GM19351 (cell line): ENCODE data around the gene CACNA1H.
"Not testable (repeated sequence)": the region's sequence is repeated elsewhere in the genome, so short reads cannot be mapped to it uniquely, and the experiment has no call there.

Experiments used
- ATAC-seq: cut with Tn5 transposase; IDR thresholded peaks from one replicate; pipeline ENCODE4 v1.9.1; 2021; ENCODE audit warnings: mild to moderate bottlenecking, moderate library complexity; ENCODE audit not compliant: unreplicated experiment

The CACNA1H gene

GRCh38 chr16:1243363-1243762, 90.5 kb downstream of the CACNA1H start:
- not testable (repeated sequence) for ATAC-seq

DNA sequence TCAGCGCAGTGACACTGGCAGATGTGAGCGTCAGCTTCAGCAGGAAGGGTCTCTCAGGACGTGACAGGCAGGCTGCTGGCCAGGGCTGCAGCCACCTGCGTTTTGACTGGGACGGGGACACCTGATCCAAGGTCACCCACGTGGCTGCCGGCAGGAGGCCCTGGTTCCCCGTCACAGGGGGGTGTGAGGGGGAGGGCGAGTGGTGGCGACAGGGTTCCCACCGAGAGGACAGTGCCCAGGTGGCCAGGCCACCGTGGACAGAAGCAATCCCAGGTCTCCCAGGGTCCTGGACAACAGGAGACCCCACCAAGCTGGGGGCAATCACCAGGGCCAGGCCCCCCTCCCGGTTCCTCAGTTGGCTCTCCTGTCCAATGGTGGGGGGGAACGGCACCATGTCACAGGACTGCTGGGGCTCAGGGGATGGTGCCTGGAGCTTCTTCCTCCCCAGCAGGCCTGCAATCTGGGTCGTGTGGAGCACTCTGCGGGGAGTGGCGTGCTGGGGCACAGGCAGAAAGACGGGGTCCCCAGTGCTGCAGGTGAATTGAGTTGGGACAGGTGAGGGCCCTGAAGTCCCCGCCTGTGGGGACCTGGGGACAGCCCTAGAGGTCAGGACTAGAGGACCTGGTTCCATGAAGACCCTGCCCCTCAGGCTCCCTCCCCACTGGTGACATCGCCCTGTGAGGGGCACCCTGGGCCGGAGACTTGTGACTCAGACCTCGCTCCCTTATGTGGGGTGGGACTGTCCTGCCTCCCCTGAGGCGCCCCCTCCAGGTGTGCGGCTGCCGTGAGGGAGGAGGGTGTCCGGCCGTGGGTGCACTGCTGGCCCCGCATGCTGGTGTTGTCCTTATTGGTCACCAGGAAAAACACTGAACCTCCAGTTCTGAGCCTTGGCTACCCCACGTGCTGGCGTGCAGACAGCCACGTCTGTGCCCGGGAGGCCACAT, 91.3 kb downstream of the CACNA1H start:
- not testable (repeated sequence) for ATAC-seq

GRCh38 chr16:1244881-1245280, 92.0 kb downstream of the CACNA1H start:
- ATAC-seq = no peak

- ATAC-seq = no peak
Measured at GRCh38 chr16:1245452-1246020, 92.6 kb downstream of the CACNA1H start.

DNA sequence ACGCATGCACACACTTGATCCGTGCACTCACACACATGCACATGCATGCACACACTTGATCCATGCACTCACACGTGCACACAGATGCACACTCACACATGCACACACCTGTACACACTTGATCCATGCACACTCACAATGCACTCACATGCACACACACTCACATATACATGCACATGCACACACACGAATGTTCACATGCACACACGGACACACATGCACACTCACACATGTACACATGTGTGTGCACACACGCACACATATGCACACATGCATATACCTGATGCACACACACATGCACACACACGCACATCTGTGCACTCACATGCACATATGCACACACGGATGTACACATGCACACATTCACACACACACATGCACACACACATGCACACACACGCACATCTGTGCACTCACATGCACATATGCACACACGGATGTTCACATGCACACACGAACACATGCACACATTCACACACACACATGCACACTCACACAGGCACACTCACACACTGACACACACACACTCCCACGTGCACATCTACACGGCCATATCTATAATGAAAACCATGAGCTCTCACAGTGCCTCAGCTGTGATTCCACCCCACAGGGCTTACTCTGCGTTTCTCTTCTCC, 95.1 kb downstream of the CACNA1H start:
- ATAC-seq = not testable (repeated sequence)

DNA sequence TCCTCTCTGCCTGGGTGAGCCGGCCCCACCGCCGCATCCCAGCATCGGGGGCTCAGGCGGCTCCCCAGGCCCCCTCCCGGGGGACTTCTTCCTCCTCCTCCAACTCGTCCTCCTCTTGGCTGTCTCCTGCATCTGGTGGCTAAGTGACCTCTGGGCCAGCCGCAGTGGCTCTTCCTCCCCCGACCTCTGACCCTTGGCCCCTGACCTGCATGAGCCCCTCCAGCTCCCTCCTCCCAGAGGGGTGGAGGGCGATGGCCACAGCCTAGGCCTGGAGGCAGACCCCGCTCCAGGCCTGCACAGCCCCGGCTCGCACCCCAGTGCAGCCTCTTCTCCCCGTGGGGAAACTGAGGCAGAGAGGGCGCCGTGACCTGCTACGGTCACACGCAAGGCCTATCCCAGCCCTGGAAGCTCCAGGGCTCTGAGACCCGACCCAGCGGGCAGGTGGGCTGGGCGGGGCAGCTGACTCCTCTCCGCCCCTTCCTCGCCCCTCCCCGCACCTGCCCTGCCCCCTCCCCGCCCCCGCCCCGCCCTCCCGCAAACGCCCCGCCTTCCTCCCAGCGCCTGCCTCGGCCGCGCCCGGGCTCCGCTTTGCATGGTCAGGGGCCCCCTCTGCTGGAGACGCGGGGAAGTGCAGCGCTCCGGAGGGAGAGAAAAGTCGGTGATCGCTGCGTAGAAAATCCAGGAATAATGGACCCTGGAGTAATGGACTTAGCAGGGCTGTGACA, 96.3 kb downstream of the CACNA1H start:
- ATAC-seq = not testable (repeated sequence)

- ATAC-seq = not testable (repeated sequence)
Measured at GRCh38 chr16:1253701-1254364, 100.9 kb downstream of the CACNA1H start.

GRCh38 chr16:1254821-1255220, 101.9 kb downstream of the CACNA1H start:
- ATAC-seq = not testable (repeated sequence)

GRCh38 chr16:1255276-1256122, 102.6 kb downstream of the CACNA1H start, which contains the start of gene TPSD1:
Gene TPSD1, plus strand, starts transcription at chr16:1256069. Its CDS starts 212 bp downstream, at chr16:1256281.
- ATAC-seq = not testable (repeated sequence)

- not testable (repeated sequence) for ATAC-seq
Measured at GRCh38 chr16:1256296-1256873, 103.5 kb downstream of the CACNA1H start.

- no peak for ATAC-seq
Measured at GRCh38 chr16:1256874-1257322, 104.0 kb downstream of the CACNA1H start.

DNA sequence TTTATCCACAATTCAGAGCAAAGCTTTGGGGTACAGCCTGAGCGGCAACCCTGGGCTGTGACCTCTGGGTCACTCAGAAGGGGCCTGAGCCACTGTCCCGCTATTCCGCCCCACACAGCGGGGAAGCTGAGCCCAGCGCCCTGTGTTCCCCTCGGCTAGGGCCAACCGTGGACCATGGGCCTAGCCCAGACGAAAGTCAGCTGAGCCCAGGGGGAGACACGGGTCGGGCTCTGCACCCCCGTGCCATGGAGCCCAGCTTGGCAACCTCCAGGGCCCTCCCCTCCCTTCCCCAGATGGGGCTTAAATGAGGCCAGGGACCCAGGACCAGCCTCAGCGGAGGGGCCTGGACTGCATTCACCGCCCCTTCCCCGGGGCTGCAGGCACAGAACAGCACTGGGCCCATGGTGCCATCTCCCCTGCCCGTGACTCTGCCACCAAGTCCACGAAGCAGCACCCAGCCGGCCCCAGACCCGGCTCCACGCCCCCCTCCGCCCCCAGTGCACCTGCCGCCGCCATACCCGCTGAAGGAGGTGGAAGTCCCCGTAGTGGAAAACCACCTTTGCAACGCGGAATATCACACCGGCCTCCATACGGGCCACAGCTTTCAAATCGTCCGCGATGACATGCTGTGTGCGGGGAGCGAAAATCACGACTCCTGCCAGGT, 104.8 kb downstream of the CACNA1H start:
- ATAC-seq = no peak

DNA sequence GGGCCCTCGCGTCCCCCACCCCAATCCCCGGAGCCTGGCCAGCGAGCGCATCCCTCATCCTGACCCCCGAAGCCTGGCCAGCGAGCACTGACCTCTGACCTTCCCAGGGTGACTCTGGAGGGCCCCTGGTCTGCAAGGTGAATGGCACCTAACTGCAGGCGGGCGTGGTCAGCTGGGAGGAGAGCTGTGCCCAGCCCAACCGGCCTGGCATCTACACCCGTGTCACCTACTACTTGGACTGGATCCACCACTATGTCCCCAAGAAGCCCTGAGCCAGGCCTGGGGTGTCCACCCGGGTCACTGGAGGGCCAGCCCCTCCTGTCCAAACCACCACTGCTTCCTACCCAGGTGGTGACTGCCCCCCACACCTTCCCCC, 105.3 kb downstream of the CACNA1H start:
- no peak for ATAC-seq

- ATAC-seq = no peak
Measured at GRCh38 chr16:1258906-1259759, 106.2 kb downstream of the CACNA1H start.

GRCh38 chr16:1259760-1260068, 106.8 kb downstream of the CACNA1H start:
- no peak for ATAC-seq

DNA sequence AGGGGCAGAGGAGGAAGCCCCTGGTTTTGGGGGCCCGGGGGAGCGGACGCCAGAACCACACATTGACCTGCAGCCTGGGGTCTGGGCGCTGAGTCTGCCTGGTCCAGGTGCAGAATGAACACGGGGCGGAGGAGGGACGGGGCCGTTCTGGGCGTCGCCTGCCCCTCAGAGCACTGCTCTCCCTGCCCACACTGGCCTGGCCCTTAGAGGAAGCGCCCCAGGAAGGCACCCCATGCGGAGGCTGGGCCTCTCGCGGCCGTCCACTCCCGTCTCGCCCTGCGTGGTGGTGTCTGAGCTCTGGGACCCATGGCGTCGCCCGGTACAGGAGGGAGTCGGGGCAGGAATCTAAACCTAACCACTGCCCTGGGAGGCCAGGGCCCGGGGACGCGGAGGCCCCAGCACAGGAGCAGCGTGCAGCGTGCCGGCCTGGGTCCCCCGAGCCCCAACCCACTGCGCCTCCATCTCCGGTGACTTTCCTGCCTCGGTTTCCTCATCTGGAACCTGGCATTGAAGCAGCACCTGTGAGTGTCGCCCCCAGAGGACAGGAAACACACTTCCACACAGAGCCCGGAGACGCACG, 107.3 kb downstream of the CACNA1H start:
- no peak for ATAC-seq

GRCh38 chr16:1261131-1261892, 108.4 kb downstream of the CACNA1H start:
- no peak for ATAC-seq
